HepG2 (cell line): ENCODE results near the gene TSGA10IP. TPM values are rescaled to one million over a fixed set of nuclear protein-coding genes. Genes with fewer than 3 reads are reported as not detected.

Source experiments
- ATF7 ChIP-seq, 2 experiments: fragments of 450-650 bp in 1 of 2; sonication (generic) in 1 of 2; formaldehyde crosslinking in 1 of 2; IDR thresholded peaks; 2 replicates each; pipeline versions ENCODE4 v1.4.0 to v1.6.1; 2016 to 2020; ENCODE audit warnings: antibody characterized with exemption in 1 of 2, mild to moderate bottlenecking in 1 of 2, missing genetic modification reagents in 1 of 2
- CEBPB ChIP-seq: IDR thresholded peaks from 2 replicates; pipeline ENCODE4 v1.6.1; 2011; ENCODE audit warnings: low read depth, low read length, improper control_type of control experiment, borderline replicate concordance
- RAD51 ChIP-seq: fragments of 450-650 bp; IDR thresholded peaks from 2 replicates; pipeline ENCODE4 v1.6.1; 2016; ENCODE audit warnings: borderline replicate concordance
- REL ChIP-seq: sonication (generic); formaldehyde crosslinking; conservative IDR thresholded peaks from 2 replicates; pipeline ENCODE4 v1.8.0; 2022; ENCODE audit warnings: mild to moderate bottlenecking, missing genetic modification reagents, moderate library complexity
- STAT5B ChIP-seq: sonication (generic); formaldehyde crosslinking; IDR thresholded peaks from 2 replicates; pipeline ENCODE4 v1.4.0; 2020; ENCODE audit warnings: missing genetic modification reagents
- TRIM24 ChIP-seq: sonication (generic); formaldehyde crosslinking; IDR thresholded peaks from 2 replicates; pipeline ENCODE4 v1.8.0; 2022; ENCODE audit warnings: mild to moderate bottlenecking, missing genetic modification reagents
- ZNF333 ChIP-seq: sonication (generic); formaldehyde crosslinking; IDR thresholded peaks from 2 replicates; pipeline ENCODE4 v1.4.0; 2020; ENCODE audit warnings: mild to moderate bottlenecking, missing genetic modification reagents, borderline replicate concordance
- ZNF605 ChIP-seq: sonication (generic); formaldehyde crosslinking; IDR thresholded peaks from 2 replicates; pipeline ENCODE4 v1.8.0; 2022; ENCODE audit warnings: mild to moderate bottlenecking, missing genetic modification reagents
- ZNF773 ChIP-seq: sonication (generic); formaldehyde crosslinking; IDR thresholded peaks from 2 replicates; pipeline ENCODE4 v1.4.0; 2020; ENCODE audit warnings: missing genetic modification reagents, borderline replicate concordance
- polyA plus RNA-seq, 8 experiments: library from polyadenylated mRNA; depleted of rRNA in 3 of 8; stranded (reverse) in 7 of 8; unstranded in 1 of 8; fragments of >200 nt; fragmentation: Illumina TruSeq in 4 of 8; extraction: Trizol in 4 of 8; gene quantifications; 2 replicates each; pipeline versions ENCODE4 v1.2.1 to v1.2.3, GENCODE V29; 2011 to 2016; ENCODE audit warnings: low read depth in 4 of 8, missing spikeins in 1 of 8, mixed read lengths in 1 of 8; ENCODE audit not compliant: insufficient read depth in 1 of 8
- total RNA-seq, 5 experiments: library from RNA; depleted of rRNA; stranded (reverse); fragments of >200 nt; fragmentation: Illumina TruSeq; extraction: Trizol; gene quantifications; 2 replicates each; pipeline ENCODE4 v1.2.3, GENCODE V29; 2016; ENCODE audit warnings: low read depth in 1 of 5
- TF ChIP-seq, protein P1 (sequence below): sonication (generic); formaldehyde crosslinking; IDR thresholded peaks from 2 replicates; pipeline ENCODE4 v1.4.0; 2020; ENCODE audit warnings: missing genetic modification reagents
- TF ChIP-seq, protein P2 (sequence below): sonication (generic); formaldehyde crosslinking; IDR thresholded peaks from 2 replicates; pipeline ENCODE4 v1.4.0; 2020; ENCODE audit warnings: missing genetic modification reagents, mild to moderate bottlenecking, borderline replicate concordance
- TF ChIP-seq, protein P3 (sequence below): sonication (generic); formaldehyde crosslinking; IDR thresholded peaks from 2 replicates; pipeline ENCODE4 v1.5.0; 2020; ENCODE audit warnings: missing genetic modification reagents, mild to moderate bottlenecking, borderline replicate concordance
- TF ChIP-seq, protein P4 (sequence below): IDR thresholded peaks from 2 replicates; pipeline ENCODE4 v1.6.1; 2018; ENCODE audit warnings: missing genetic modification reagents
- TF ChIP-seq, protein P5 (sequence below): sonication (generic); formaldehyde crosslinking; IDR thresholded peaks from 2 replicates; pipeline ENCODE4 v1.9.0; 2021; ENCODE audit warnings: mild to moderate bottlenecking, missing genetic modification reagents

The TSGA10IP gene
- total and polyA plus RNA-seq, 2 of the 13 experiments (the other 11 are each of a cell fraction or from before 2014, with no cell fraction given) = not detected

DNA sequence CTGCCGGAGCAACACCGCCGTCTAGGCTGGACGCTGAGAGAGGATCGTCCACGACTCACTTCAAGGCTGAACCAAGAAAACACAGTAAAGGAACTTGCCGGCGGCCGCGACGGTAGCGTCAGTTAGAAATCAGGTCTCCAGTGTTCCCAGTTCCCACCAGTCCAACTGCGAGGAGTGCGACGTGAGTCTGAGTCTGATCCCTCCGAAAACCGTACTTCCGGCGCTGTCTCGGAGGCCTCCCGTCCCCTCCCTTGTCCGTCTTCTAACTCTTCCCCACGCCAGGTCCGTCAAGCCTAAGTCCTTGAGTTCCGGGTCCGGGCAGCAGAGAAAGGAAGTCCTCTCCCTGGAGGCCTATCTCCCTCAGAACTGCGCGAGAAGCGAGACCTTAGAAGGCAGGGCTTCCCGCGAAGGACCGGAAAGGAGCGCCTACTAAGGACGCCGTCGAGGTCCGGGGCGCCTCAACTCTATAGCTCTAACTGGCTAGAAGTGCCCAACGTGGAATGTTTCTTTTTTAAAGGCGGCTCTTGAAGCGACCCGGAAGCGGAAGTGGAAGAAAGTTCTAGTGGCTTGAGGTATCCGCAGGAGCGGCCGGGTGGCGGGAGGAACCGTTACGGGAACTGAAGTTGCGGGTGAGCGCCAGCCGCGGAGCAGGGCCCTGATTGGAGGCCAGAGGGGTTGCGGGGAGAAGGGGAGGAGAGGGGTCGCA is 56.8 kb downstream of the TSGA10IP start, which contains the start of the genes BANF1 and EIF1AD (continued):
- TF ChIP-seq, protein P1, sequence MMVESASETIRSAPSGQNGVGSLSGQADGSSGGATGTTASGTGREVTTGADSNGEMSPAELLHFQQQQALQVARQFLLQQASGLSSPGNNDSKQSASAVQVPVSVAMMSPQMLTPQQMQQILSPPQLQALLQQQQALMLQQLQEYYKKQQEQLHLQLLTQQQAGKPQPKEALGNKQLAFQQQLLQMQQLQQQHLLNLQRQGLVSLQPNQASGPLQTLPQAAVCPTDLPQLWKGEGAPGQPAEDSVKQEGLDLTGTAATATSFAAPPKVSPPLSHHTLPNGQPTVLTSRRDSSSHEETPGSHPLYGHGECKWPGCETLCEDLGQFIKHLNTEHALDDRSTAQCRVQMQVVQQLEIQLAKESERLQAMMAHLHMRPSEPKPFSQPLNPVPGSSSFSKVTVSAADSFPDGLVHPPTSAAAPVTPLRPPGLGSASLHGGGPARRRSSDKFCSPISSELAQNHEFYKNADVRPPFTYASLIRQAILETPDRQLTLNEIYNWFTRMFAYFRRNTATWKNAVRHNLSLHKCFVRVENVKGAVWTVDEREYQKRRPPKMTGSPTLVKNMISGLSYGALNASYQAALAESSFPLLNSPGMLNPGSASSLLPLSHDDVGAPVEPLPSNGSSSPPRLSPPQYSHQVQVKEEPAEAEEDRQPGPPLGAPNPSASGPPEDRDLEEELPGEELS (CRISPR knock-in tag) = peak; percentile 36; the same call in 1 of the 2 replicates
- TF ChIP-seq STAT5B (CRISPR knock-in tag) (no peak), ZNF773 (no peak), ZNF605 (CRISPR knock-in tag) (peak; percentile 84), CEBPB (no peak), REL (CRISPR knock-in tag) (no peak), TRIM24 (CRISPR knock-in tag) (no peak), ATF7 (IDR thresholded peaks at IDR 0.05) (no peak), ATF7 (CRISPR knock-in tag; IDR thresholded peaks at IDR 0.05) (peak; percentile 78; the same call in 1 of the 2 replicates), RAD51 (no peak), ZNF333 (peak; percentile 82; the same call in 1 of the 2 replicates)
- TF ChIP-seq, protein P2, sequence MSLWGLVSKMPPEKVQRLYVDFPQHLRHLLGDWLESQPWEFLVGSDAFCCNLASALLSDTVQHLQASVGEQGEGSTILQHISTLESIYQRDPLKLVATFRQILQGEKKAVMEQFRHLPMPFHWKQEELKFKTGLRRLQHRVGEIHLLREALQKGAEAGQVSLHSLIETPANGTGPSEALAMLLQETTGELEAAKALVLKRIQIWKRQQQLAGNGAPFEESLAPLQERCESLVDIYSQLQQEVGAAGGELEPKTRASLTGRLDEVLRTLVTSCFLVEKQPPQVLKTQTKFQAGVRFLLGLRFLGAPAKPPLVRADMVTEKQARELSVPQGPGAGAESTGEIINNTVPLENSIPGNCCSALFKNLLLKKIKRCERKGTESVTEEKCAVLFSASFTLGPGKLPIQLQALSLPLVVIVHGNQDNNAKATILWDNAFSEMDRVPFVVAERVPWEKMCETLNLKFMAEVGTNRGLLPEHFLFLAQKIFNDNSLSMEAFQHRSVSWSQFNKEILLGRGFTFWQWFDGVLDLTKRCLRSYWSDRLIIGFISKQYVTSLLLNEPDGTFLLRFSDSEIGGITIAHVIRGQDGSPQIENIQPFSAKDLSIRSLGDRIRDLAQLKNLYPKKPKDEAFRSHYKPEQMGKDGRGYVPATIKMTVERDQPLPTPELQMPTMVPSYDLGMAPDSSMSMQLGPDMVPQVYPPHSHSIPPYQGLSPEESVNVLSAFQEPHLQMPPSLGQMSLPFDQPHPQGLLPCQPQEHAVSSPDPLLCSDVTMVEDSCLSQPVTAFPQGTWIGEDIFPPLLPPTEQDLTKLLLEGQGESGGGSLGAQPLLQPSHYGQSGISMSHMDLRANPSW (CRISPR knock-in tag) = 0 out of 2 replicates have a peak, but pooled peaks have one; percentile 61
- TF ChIP-seq, protein P3, sequence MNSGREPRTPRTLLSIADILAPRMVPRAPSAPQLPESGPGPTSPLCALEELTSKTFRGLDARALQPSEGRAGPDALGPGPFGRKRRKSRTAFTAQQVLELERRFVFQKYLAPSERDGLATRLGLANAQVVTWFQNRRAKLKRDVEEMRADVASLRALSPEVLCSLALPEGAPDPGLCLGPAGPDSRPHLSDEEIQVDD (CRISPR knock-in tag) = no peak
- TF ChIP-seq, protein P4, sequence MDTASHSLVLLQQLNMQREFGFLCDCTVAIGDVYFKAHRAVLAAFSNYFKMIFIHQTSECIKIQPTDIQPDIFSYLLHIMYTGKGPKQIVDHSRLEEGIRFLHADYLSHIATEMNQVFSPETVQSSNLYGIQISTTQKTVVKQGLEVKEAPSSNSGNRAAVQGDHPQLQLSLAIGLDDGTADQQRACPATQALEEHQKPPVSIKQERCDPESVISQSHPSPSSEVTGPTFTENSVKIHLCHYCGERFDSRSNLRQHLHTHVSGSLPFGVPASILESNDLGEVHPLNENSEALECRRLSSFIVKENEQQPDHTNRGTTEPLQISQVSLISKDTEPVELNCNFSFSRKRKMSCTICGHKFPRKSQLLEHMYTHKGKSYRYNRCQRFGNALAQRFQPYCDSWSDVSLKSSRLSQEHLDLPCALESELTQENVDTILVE (CRISPR knock-in tag) = 0 out of 2 replicates have a peak, but pooled peaks have one; percentile 78
- TF ChIP-seq, protein P5, sequence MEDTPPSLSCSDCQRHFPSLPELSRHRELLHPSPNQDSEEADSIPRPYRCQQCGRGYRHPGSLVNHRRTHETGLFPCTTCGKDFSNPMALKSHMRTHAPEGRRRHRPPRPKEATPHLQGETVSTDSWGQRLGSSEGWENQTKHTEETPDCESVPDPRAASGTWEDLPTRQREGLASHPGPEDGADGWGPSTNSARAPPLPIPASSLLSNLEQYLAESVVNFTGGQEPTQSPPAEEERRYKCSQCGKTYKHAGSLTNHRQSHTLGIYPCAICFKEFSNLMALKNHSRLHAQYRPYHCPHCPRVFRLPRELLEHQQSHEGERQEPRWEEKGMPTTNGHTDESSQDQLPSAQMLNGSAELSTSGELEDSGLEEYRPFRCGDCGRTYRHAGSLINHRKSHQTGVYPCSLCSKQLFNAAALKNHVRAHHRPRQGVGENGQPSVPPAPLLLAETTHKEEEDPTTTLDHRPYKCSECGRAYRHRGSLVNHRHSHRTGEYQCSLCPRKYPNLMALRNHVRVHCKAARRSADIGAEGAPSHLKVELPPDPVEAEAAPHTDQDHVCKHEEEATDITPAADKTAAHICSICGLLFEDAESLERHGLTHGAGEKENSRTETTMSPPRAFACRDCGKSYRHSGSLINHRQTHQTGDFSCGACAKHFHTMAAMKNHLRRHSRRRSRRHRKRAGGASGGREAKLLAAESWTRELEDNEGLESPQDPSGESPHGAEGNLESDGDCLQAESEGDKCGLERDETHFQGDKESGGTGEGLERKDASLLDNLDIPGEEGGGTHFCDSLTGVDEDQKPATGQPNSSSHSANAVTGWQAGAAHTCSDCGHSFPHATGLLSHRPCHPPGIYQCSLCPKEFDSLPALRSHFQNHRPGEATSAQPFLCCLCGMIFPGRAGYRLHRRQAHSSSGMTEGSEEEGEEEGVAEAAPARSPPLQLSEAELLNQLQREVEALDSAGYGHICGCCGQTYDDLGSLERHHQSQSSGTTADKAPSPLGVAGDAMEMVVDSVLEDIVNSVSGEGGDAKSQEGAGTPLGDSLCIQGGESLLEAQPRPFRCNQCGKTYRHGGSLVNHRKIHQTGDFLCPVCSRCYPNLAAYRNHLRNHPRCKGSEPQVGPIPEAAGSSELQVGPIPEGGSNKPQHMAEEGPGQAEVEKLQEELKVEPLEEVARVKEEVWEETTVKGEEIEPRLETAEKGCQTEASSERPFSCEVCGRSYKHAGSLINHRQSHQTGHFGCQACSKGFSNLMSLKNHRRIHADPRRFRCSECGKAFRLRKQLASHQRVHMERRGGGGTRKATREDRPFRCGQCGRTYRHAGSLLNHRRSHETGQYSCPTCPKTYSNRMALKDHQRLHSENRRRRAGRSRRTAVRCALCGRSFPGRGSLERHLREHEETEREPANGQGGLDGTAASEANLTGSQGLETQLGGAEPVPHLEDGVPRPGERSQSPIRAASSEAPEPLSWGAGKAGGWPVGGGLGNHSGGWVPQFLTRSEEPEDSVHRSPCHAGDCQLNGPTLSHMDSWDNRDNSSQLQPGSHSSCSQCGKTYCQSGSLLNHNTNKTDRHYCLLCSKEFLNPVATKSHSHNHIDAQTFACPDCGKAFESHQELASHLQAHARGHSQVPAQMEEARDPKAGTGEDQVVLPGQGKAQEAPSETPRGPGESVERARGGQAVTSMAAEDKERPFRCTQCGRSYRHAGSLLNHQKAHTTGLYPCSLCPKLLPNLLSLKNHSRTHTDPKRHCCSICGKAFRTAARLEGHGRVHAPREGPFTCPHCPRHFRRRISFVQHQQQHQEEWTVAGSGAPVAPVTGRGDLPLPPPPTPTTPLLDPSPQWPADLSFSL (CRISPR knock-in tag) = no peak
